HG02885 (cell line): ENCODE results near the gene OTOF.

Experiments used
- ATAC-seq: cut with Tn5 transposase; IDR thresholded peaks from one replicate; pipeline ENCODE4 v1.9.1; 2021; ENCODE audit warnings: mild to moderate bottlenecking; ENCODE audit not compliant: unreplicated experiment, poor library complexity

Gene OTOF

DNA sequence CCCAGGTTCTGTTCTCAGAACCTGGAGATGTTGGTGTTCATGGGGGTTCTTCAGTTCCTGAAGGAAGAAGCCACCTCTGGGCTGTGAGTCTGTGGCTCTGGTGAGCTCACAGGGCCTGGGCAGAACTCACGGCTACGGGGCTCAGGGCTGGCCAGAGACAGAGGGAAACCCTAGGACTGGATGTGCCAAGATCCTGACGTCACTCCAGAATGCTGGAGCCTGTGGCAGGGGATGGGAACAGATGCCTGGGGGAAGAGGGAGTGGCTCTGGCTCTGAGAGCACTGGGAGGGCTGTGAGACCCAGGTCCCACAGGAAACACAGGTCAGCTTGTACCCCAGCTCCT, at the start of gene OTOF:
TSS of gene OTOF (minus strand) at position 214 of the 343 bp plus-strand sequence.
- no peak for ATAC-seq

GRCh38 chr2:26526589-26526988, 48.7 kb upstream of the OTOF start:
- ATAC-seq: no peak

- ATAC-seq: no peak
Measured at GRCh38 chr2:26526105-26526504, 48.2 kb upstream of the OTOF start.

DNA sequence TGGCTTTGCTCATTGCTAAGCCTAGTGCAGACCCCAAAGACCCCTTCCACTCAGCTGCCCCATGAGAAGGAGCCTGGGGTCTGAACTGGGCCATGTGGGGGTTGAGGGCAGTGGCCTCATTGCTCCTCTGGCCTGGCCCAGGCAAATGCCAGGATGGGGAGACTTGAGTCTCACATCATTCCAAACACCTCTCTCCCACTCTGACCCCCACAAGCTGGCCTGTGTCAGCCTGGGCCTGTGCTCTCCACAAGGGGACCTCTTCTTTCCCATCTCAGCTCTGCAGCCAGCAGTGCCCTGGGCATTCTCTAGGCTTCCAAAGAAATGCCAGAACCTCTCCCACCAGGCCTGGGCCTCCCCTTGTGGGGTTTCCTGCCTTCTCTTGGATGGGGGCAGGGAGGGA, 45.8 kb upstream of the OTOF start:
- no peak for ATAC-seq

- no peak for ATAC-seq
Measured at GRCh38 chr2:26522751-26523171, 44.8 kb upstream of the OTOF start.

DNA sequence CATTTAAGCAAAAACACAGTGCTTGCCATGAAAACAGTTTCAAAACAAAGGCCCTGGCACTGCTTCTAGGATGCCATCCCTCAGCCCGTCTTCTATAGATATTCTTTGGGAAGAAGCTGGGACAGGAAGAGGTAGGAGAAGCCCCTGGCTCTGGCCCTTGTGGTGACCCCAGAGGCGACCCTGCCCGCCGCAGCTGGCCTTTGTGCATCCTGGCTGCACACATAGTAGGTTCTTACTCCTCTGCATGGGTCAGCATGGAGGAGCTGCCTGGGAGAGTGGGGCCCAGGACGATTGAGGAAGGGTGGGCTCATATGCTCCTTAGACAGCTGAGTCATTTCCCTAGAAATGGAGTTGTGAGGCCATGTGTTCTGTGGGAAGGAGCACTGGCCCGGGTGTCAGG, 44.4 kb upstream of the OTOF start:
- ATAC-seq: no peak

DNA sequence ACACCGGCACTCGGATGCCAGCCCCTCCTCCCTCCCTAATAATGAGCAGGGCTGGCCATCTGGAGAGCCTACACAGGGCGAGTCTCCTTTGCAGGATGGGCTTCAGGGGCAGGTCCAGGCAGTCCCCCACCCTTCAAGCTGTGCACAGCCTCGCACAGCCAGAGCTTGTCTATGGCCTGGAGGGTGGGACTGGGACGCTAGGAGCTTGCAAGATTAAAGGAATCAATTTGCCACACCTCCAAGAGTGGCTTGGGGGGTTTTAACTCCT, 43.9 kb upstream of the OTOF start:
- ATAC-seq: no peak

GRCh38 chr2:26521054-26521912, 43.4 kb upstream of the OTOF start:
- ATAC-seq: no peak

GRCh38 chr2:26520148-26520449, 42.2 kb upstream of the OTOF start:
- ATAC-seq: no peak

DNA sequence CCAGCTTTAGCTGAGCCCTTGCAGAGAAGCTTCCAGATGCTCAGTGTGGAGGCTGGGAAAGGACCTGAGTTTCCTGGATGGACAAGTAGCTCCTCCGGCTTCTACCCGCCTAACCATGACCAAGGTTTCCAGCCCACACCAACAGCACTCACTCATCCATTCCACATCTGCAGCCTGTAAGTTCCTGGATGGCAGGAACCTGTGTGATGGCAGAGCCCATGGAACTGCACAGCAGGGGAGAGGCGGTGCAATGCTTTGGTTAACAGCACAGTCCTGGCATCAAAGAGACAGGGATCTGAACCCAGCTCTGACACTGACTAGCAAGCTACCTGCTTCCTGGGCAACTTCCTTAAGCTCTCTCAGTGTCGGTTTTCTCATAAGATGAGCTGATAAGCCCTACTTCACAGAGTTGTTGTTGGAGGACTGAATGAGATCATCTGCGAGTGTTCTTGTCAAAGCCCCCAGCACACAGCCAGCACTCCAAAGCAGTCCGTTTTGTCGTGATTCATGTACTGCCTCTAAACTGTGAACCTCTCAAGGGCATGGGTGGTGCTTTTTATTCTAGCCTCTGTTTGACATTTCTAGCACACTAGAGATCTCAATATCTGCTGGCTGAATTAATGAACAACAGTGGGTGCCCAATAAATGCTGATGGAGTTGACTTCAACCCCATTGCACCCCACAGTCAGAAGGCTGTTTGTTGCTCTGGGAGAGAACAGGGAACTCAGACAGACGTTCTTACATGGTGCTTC, 41.6 kb upstream of the OTOF start:
- no peak for ATAC-seq

- no peak for ATAC-seq
Measured at GRCh38 chr2:26516781-26517180, 38.9 kb upstream of the OTOF start.

DNA sequence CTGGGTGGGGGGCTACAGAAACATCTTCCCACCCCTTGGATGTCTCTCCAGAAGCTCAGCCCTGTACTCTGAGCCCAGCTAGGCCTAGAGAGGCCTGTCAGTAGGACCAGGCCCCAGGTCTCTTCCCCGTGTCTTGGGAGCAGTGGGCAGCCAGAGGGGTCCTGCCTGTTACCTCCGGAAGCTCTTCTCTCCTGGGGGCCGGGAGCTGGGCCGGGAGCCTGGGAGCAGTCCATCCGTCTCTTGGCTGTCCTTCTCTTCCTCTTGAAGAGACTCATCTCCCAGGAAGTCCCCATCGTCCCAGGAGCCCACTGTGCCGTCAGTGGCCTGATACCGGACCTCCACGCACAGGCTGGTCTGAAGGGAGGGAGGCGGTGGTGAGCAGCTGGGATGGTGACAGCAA, 38.3 kb upstream of the OTOF start:
- ATAC-seq: no peak

GRCh38 chr2:26515771-26516170, 37.8 kb upstream of the OTOF start:
- ATAC-seq: no peak

DNA sequence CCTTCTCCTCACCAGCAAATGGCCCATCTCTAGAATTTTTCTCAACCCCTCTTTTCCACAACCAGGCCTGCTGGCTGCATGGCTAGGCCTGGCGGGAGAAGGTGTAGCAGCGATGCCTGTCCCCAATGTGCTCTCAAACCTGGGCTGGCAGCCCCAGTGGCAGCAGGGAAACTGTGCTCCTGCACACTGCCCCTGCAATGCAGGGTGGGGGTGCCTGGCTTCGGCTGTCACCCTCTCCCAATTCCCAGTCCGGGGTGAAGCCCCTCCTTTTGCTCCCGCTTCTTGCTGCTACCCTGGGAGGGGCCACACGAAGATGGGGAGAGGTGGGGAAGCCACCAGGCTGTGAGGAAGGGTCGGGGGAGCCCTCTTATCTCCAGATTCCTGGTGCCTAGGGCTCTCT, 36.1 kb upstream of the OTOF start:
- no peak for ATAC-seq

DNA sequence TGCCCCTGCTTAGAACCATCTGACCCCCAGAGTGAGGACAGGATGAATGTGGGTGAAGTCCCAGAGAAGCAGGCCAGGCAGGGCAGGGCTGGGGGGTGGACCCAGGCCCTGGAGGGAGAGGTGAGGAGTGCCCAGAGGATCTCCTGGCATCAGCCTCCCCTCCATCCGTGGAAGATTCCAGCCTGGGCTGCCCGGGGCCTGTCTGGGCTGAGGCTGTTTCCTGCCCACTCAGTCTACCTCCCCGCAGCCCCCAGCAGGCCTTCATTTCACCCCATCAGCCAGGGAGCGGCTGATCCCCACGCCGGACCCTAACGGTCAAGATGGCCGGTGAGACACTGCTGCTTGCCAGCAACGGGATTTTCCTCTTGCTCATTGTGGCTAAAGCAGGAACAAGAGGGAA, 35.3 kb upstream of the OTOF start:
- ATAC-seq: no peak

DNA sequence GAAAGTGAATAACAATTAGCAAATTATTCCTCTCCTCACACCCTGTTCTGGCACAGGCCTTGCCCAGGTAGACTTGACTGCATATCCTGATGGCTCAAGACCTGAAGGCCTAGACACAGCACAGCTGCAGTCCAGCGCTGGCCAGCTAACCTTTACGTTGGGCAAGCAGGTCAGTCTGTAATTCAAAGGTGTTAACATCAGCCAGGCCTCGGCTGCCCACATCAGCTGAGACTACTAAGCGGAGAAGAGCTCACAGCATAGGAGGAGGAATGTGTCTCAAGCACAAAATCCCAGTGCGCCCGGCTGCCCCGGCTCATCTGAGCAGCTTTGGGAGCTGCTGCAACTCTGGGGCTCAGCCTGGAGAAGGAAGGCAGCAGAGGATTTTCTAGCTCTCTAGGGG, 33.5 kb upstream of the OTOF start:
- ATAC-seq: no peak

DNA sequence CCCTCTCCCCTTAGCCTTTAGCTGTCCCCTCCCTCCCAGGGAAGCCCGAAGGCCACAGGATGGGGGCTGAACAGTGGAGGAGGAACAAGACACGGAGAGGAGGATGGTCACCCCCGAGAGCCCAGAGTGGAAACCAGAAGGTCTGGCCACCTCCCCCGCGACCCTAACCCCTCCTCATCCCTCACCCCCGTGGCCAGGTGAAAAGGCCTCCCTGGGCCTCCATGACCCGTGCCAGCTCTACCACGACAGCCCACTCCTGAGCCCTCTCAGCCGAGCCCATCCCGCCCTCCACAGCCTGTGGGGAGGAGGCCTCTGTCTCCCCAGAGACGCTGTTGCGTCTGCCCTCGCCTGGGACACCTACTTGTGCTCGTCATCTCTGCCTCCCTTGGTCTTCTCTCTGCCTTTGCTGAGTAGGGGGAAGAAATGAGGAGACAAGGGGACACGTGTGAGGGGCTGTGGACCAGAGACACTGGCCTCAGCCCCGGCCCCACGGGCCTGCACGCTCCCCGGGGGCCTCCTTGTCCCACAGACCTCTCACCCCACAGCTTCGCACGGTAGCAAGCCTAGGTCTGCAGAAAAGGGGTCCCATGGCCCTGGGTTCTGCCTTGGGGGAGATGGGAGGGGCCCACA, 32.5 kb upstream of the OTOF start:
- no peak for ATAC-seq

DNA sequence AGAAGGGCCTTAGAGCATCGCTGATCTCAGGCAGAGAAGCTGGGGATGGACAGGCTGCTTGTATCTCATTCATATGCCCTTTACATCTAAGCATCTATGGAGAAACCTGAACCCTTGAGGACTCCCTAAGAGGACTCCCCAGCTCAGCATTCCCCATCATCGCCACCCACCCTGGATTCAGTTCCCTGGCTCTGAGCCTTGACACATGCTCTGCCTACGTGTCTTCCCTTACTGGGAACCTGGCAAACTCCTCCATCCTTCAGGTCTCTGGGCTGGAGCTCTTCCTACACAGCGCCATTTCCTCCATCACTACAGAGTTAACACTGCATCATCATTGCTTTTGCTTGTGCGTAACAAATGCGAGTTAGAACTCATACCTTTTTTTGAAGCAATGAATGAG, 31.2 kb upstream of the OTOF start:
- ATAC-seq: no peak

GRCh38 chr2:26507932-26508331, 30.0 kb upstream of the OTOF start:
- ATAC-seq: no peak

DNA sequence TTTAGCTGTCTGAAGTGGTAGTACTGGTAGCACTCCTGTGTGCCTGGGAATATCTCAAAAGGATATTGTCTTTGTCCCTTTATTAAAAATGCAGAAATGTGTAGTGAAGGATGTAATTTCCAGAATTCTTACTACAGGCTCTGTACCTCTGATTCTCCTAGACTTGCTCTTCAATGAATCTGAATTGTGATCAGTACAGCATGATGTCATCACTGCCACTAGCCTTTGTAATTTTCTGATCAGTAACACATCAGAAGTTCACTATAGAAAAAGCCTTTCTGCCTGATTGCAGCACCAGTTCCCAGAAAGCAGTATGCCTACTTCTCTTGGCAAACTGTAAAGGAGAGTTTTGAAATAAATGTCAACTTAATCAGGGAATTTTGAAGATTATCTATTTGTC, 29.2 kb upstream of the OTOF start:
- no peak for ATAC-seq

DNA sequence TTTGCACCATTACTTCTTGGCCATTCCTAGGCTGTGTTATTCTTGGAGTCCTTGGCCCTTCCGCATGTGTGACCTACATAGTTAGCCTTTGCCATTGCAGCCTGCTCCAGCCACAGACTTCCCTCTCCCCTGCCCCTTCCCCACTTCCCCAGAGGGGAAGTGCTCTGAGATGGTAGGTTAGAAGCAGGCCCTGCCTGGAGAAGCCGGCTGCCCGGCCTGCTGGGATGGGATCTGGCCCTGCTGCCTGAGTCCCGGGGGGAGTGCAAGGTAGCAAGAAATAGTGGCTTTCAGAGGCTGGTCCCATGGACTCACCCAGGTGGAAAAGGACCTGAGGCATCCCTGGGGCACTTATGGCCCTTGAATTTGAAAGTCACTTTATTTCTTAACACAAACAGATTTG, 28.4 kb upstream of the OTOF start:
- no peak for ATAC-seq

DNA sequence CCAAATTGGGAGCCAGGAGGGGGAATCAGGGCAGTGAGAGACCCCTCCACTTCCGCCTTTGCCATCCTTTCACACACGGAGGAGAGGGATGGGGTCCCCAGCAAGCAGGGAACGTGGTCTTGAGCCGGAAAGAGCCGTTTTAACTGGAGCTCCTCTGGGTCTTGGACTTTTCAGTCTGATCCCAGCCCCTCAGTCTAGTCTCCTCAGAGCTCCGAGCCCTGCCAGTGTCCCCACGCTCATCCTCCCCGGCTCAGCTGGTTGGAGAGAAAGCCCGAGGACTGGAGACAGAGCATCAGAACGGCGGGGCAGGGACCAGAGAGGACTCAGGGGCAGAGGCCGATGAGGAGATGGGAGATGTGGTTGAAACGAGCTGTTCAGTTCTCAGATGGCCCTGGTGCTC, 26.1 kb upstream of the OTOF start:
- ATAC-seq: no peak
